AG09319 (cell line): ENCODE results near the gene SNX25.

Source experiments
- DNase-seq: peaks from one replicate; pipeline ENCODE4 v3.0.0-alpha.2; 2010; ENCODE audit warnings: low read depth; ENCODE audit errors: extremely low read depth
- CTCF ChIP-seq: IDR thresholded peaks from 2 replicates; pipeline ENCODE4 v1.5.1; 2011; ENCODE audit warnings: low read depth, mild to moderate bottlenecking, inconsistent platforms, low read length, moderate library complexity

SNX25 gene

GRCh38 chr4:185334326-185334725 lies 124.9 kb downstream of the SNX25 start:
- DNase-seq: no peak
- TF ChIP-seq CTCF: no peak

GRCh38 chr4:185335579-185335978 lies 126.2 kb downstream of the SNX25 start:
- DNase-seq: no peak
- no peak for TF ChIP-seq CTCF

GRCh38 chr4:185339941-185340340 lies 130.5 kb downstream of the SNX25 start:
- no peak for DNase-seq
- TF ChIP-seq CTCF: no peak

GRCh38 chr4:185341377-185341776 lies 132.0 kb downstream of the SNX25 start:
- no peak for DNase-seq
- TF ChIP-seq CTCF: no peak

GRCh38 chr4:185341841-185342240 lies 132.4 kb downstream of the SNX25 start:
- no peak for TF ChIP-seq CTCF
- no peak for DNase-seq

- no peak for DNase-seq
- no peak for TF ChIP-seq CTCF
Observed at GRCh38 chr4:185343726-185344581, 134.6 kb downstream of the SNX25 start.

GRCh38 chr4:185344743-185345538 lies 135.5 kb downstream of the SNX25 start:
- no peak for DNase-seq
- TF ChIP-seq CTCF: no peak
